Fibroblast of mammary gland (primary cell): ENCODE data around the gene ACO2.
"Not testable (repeated sequence)": the region's sequence is repeated elsewhere in the genome, so short reads cannot be mapped to it uniquely, and the experiment has no call there.

Experiments
- DNase-seq: peaks from one replicate; pipeline ENCODE4 v3.0.0-alpha.2; 2010; ENCODE audit warnings: low read depth
- H3K4me3 ChIP-seq: 2 replicates; pipeline ENCODE4 v1.5.1; 2011; ENCODE audit warnings: low read depth, mild to moderate bottlenecking, low read length, moderate library complexity; ENCODE audit not compliant: control insufficient read depth
- CTCF ChIP-seq: conservative IDR thresholded peaks from 2 replicates; pipeline ENCODE4 v1.5.1; 2011; ENCODE audit warnings: low read depth, low read length, inconsistent platforms; ENCODE audit not compliant: control insufficient read depth, insufficient read depth

Gene ACO2

DNA sequence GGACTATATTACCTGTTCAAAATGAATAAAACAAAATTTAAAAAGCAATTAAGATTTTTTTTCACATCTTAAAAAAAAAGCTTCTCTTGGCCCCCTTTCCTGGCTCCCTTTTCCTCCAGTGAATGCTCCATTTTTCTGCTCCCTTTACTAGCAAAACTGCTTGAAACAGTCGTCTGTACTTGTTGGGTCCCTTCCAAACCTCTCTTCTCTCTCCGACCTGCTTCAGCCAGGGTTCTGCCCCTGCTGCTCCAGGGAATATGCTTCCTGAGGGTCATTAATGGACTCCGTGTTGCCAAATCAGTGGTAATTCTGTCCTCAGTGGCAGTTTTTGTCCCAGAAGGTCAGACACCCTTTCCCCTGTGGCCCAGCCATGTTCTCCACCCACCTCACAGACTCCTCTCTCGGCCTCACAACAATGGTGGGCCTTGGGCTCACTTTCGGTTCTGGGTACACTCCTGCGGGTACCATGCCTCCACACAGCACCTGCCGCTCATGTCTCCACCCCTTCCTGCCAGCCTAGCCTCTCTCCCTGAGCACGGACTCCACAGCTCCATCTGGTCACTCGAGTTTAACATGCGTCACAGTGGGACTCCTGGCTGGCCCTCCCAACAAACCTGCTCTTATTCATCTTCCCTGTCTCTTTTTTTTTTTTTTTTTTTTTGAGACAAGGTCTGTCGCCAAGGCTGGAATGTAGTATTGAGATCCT lies 83.1 kb downstream of the ACO2 start:
- no peak for DNase-seq
- no peak for TF ChIP-seq CTCF
- H3K4me3 ChIP-seq = no peak overlapping the region

GRCh38 chr22:41555325-41555982 lies 86.5 kb downstream of the ACO2 start:
- DNase-seq = no peak
- TF ChIP-seq CTCF = no peak
- H3K4me3 ChIP-seq = no peak overlapping the region

GRCh38 chr22:41556561-41556960 lies 87.6 kb downstream of the ACO2 start:
- no peak for DNase-seq
- H3K4me3 ChIP-seq = no peak overlapping the region
- TF ChIP-seq CTCF = no peak

DNA sequence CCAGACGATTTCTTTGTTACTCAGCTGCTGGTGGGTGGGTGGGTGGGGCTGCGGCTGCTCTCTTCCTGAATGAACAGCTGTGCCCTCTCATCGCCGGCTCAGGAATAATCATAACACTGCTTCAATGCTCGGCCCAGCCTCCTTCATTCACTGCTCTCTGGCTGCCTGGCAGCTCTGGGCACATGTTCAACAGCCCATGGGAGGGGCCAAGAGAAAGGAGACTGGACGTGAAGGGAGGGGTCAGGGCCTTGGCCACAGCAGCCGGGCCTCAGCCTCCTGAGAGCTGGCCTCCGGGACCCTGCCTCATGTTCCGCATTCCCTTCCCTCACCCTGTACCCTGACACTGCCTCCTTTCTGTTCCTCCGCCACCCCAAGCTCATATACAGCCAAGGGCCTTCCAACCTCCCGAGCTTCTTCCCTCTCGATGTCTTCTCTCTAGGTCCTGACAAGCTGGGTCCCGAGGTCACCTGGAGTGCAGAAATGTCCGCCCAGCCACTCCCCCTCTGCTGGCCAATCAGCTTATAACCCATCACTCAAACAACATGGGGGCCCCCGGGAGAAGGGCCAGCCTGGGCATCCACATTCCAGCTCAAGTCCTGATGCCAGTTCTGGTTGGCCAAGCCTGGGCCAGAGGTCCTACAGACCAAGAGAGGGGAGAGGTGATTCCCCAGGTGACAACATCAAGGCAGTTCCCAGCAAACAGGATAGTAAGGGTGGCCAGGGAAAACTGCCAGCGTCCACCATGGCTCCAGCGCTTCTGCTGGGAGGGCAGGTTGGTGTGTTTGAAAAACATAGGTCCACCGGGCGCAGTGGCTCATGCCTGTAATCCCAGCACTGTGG lies 88.7 kb downstream of the ACO2 start:
- TF ChIP-seq CTCF = no peak
- no peak overlapping the region for H3K4me3 ChIP-seq
- DNase-seq = peak; percentile 89

DNA sequence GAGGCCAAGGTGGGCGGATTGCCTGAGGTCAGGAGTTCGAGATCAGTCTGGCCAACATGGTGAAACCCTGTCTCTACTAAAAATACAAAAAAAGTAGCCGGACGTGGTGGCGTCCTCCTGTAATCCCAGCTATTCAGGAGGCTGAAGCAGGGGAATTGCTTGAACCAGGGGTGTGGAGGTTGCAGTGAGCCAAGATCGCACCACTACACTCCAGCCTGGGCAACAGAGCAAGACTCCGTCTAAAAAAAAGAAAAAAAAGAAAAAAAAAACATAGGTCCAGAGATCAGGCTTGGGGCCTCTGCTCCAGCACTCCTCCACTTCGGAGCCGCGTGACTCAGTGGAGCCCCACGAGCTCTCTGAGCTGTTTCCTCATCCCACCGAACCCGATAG lies 89.3 kb downstream of the ACO2 start:
- H3K4me3 ChIP-seq, DNase-seq: not testable (repeated sequence)

GRCh38 chr22:41560095-41560471 lies 91.2 kb downstream of the ACO2 start:
- H3K4me3 ChIP-seq = no peak overlapping the region
- TF ChIP-seq CTCF = no peak
- DNase-seq = no peak

DNA sequence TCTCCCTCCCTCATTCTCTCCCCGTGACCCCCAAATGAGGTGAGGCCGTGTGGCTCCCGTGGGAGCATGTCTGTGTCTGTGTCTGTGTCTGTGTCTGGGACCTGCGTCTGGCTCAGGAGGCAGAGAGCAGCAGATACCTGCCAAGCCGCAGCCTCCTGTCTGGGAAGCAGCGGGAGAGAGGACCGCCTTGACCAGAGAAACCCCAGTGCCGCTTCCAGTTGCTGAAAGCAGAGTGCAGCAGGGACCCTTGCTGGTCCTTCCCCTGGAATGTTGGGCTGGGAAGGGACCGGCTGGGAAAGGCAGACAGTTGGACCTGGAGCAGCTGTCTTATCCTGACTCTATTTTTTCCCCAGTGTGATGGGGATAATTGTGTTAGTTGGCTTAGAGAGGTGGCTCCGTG lies 92.4 kb downstream of the ACO2 start:
- no peak overlapping the region for H3K4me3 ChIP-seq
- DNase-seq = no peak
- no peak for TF ChIP-seq CTCF
